HG03045 (cell line): ENCODE measurements around the gene TRANK1.
A peak's percentile ranks its signal among the peaks of the same experiment; 100 is the strongest.
"Not testable (repeated sequence)": the region's sequence is repeated elsewhere in the genome, so short reads cannot be mapped to it uniquely, and the experiment has no call there.

Source experiments
- ATAC-seq: cut with Tn5 transposase; IDR thresholded peaks from one replicate; pipeline ENCODE4 v1.9.1; 2021; ENCODE audit warnings: mild to moderate bottlenecking, moderate library complexity; ENCODE audit not compliant: unreplicated experiment

TRANK1 gene

DNA sequence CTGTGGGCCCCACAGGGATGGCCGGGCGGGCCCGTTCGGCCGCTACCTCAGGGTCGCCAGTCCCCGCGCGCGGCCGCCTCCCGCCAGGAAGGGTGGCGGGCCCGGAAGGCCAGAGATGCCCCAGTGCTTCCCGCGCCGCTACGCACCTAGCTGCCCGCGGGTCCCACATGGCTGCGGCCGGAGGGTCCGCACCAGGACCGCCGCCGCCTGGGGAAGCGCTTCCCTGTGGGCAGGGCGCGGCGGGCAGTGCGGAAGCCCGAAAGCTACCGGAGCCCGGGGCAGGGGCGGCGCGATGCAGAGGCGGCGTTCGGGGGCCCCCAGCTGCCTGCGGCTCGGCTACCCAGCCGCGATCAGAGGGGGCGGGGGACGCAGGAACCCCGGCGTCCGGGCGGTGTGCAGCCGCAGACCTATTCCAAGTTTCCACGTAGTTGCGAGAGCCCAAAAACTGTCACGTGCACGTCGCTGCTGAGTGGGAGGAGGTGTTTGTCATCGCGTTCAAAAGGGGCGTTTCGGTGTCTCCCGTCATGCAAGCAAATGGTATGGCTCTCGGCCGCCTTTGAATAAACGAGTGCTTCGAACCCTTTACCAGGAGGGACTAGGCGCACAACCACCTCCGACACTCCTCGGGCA is at the start of gene TRANK1:
TRANK1 (minus strand) TSS at position 414 of the 630 bp plus-strand sequence; CDS start at position 169, 245 bp downstream.
- ATAC-seq: peak; percentile 75

DNA sequence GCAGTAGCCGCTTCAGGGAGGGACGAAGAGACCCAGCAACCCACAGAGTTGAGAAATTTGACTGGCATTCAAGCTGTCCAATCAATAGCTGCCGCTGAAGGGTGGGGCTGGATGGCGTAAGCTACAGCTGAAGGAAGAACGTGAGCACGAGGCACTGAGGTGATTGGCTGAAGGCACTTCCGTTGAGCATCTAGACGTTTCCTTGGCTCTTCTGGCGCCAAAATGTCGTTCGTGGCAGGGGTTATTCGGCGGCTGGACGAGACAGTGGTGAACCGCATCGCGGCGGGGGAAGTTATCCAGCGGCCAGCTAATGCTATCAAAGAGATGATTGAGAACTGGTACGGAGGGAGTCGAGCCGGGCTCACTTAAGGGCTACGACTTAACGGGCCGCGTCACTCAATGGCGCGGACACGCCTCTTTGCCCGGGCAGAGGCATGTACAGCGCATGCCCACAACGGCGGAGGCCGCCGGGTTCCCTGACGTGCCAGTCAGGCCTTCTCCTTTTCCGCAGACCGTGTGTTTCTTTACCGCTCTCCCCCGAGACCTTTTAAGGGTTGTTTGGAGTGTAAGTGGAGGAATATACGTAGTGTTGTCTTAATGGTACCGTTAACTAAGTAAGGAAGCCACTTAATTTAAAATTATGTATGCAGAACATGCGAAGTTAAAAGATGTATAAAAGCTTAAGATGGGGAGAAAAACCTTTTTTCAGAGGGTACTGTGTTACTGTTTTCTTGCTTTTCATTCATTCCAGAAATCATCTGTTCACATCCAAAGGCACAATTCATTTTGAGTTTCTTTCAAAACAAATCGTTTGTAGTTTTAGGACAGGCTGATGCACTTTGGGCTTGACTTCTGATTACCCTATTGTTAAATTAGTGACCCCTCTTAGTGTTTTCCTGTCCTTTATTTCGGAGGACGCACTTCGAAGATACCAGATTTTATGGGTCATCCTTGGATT is 48.8 kb upstream of the TRANK1 start, which contains the start of gene MLH1:
MLH1 (plus strand) TSS at position 193 of the 958 bp plus-strand sequence; CDS start at position 223, 30 bp downstream.
- ATAC-seq: peak; percentile 92

DNA sequence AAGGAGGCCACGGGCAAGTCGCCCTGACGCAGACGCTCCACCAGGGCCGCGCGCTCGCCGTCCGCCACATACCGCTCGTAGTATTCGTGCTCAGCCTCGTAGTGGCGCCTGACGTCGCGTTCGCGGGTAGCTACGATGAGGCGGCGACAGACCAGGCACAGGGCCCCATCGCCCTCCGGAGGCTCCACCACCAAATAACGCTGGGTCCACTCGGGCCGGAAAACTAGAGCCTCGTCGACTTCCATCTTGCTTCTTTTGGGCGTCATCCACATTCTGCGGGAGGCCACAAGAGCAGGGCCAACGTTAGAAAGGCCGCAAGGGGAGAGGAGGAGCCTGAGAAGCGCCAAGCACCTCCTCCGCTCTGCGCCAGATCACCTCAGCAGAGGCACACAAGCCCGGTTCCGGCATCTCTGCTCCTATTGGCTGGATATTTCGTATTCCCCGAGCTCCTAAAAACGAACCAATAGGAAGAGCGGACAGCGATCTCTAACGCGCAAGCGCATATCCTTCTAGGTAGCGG is 48.0 kb upstream of the TRANK1 start, which contains the start of gene EPM2AIP1:
EPM2AIP1 (minus strand) TSS at position 326 of the 520 bp plus-strand sequence; CDS start at position 272, 54 bp downstream.
- peak; percentile 87 for ATAC-seq

DNA sequence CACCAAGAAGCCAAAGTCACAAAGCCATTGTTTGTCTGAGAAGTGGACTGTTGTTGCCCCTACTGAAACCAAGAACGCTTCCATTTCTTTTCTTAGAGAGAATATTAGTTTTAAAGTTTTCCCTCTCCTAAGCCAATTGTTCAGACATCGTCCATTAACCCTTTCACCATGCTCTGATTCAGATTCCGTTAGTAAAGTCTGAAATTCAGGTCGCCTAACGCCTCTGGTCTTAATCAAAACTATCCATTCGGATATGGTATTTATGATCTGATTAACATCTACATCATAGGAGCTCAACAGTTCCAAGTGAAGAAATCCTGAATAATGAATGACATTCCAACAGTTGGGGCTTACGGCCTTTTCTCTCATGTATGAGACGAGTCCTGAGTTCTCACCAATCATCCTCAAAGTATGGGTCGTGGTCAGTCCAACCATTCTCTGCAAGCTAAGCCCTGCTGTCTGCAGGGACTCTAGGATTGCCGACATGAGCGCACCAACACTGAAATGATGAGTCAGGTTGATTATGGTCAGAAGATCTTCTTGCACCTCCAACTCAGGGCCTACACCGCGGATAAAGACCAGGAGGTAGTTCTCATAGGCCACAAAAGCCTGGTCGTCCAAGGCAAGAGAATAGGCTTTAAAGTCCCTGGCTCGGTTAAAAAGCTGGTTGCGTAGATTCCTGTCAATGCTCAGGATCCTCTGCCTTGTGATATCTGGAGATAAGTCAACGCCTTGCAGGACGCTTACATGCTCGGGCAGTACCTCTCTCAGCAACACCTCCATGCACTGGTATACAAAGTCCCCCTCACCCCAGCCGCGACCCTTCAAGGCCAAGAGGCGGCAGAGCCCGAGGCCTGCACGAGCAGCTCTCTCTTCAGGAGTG is 47.3 kb upstream of the TRANK1 start:
- ATAC-seq: no peak

DNA sequence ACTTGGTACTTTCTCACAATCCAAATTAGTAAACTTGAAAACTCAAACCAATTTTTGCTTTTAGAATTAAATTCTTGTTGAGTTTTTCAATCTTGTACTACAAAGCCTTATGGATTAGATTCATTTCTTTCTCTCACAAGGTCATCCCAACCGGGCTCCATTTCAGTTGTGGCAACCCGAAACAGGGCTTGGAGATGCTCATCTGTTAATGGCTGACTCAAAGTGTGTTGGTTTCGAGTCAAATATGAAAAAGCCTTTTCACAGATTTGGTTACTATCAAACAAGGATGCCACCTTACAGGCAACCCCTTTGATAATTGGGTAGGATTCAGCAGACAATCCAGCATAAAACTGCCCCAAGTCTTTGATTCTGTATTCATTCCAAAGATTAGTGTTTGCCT is 46.3 kb upstream of the TRANK1 start:
- ATAC-seq: no peak

DNA sequence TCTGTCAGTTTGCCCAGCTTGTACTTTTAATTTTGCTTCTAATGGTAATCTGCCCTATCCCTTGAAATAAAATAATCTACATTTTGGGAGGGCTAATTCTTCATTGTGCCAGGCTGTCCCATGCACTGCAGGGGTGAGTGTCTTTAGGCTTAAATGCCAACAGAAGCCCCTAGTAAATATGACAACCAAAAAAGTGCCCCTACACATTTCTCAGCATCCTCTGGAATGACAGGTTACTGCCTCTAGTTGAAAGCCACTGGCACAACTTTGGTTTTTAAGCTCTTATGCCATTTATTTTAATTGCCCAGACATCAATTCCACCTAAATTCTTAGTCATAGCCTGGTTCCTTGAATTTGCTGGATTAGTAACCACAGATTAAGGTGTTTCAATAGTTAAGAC is 44.7 kb upstream of the TRANK1 start:
- ATAC-seq: no peak

DNA sequence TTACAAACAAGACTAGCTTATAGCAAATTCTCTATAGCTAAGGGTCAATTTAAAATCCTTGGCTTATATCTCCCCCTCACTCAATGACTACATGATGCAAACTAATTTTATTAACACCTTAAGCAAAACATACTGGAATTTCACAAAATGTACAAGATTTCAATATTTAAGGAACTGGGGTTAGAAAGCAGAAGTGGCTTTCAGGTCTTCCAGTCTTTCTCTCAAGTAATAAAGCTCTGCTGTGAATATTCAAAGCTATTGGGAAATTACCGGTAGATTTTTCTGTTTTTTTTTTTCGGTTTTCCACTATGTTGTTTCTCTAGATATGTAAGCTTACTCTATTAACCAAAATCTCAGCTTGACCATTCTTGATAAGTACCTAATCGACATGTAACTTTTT is 44.2 kb upstream of the TRANK1 start:
- no peak for ATAC-seq

DNA sequence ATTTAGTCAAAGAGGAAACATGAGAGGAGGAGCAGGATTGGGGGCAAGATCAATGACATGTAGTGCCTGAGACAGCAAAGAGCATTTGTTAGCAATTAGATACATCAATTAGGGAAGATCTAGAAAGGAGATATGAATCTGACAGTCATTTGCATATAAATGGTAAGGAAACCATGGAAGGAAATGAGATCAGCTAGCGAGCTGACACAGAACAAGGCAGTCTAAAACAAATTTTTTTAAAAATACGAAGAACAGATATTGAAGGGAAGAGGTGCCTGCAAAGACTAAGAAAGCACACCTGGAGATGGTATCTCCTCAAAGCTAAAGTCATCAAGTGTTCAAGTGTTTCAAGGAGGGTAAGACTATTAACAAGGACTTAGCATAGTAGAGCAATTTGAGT is 43.5 kb upstream of the TRANK1 start:
- no peak for ATAC-seq

DNA sequence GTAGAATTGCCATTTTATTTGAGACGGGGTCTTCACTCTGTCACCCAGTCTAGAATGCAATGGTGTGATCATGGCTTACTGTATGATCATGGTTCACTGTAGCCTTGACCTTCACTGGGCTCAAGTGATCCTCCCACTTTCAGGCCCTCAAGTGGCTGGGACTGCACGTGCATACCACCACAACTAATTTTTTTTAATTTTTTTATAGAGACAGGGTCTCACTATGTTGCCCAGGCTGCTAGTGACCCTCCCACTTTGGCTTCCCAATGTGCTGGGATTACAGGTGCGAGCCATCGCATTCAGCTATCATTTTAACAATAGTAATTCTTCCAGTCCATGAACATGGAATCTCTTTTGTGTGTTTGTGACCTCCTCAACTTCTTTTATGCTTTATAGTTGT is 36.2 kb upstream of the TRANK1 start:
- ATAC-seq: no peak

DNA sequence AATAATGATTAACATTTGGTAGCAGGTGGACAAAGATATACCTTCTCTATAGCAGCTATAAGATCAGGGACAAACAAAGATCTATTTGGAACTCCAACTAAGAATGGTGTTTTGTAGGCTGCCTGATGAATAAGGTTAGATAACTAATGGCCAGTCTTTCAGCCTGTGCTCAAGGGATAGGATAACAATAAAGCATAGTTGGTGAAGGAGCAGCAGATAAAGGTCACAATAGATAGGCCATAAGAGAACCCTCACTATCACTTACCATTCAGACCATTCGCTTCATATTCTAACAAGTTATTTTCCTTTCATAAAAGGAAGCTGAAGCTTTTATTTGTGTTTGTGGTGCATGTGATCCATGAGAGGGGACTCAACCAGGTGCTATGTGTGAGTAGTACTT is 28.3 kb upstream of the TRANK1 start:
- no peak for ATAC-seq

DNA sequence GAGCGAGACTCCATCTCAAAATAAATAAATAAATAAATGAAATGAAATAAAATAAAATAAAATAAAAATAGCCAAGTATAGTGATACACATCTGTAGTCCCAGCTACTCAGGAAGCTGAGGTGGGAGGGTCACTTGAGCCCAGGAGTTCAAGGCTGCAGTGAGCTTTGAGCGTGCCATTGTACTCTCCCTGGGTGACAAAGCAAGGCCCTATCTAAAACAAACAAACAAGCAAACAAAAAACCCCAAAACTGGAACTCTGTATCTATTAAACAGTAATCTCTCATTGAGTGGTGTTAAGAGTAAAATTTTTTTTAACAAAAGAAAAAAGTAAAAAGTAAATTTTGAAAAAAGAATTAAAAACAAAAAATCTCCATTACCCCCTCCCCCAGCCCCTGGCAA is 27.3 kb upstream of the TRANK1 start:
- no peak for ATAC-seq

DNA sequence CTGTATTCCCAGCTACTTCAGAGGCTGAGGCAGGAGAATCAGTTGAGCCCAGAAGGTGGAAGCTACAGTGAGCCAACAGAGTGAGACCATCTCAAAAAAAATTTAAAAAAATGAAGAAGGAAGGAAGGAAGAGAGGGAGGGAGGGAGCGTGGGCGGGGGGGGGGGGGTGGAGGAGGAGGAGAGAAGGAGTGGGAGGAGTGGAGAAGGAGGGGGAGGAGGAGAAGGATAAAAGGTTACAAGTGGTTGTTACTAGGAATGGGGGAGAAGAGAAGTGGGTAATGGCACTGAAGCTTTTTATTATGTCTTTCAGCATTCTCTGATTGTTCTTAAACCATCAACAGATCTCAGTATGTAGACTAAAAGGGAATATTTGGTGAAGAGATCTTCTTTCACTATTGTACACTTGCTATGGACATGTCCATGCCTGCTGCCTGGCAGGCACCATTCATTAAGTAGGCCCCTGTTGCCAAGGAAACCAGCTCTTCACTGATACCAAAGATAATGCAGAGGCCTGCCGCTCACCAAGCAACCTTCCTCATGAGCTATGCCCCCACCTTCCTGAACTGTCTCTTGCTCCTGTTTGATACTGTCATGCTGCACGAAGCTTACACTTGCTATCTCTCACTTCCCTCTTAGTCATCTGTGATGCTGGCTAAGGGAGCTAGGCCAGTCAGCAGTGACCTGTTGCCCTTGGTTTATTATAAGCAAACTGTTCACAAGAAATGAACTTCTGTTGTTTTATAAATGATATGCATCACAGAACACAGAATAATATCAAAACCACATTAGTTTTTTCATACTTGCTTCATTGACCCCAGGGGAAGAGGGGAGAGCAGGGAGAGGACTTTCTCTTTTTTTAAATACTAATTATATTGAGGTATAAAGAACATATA is 24.9 kb upstream of the TRANK1 start:
- ATAC-seq: peak; percentile 97

DNA sequence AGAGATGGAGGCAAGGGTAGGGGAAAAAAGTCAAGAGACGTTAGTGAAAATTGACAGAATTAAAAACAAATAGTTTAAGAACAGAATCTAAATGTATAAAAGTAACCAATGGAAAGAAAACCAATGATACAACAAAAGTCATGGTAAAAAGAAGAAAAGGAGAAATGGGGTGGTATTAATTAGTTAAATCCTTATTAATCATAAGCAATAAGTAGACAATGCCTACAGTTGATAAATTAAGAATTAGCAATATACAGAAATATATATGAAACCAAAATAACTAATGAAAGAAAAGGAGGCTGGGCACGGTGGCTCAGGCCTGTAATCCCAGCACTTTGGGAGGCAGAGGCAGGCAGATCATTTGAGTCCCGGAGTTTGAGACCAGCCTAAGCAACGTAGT is 24.2 kb upstream of the TRANK1 start:
- ATAC-seq: no peak

DNA sequence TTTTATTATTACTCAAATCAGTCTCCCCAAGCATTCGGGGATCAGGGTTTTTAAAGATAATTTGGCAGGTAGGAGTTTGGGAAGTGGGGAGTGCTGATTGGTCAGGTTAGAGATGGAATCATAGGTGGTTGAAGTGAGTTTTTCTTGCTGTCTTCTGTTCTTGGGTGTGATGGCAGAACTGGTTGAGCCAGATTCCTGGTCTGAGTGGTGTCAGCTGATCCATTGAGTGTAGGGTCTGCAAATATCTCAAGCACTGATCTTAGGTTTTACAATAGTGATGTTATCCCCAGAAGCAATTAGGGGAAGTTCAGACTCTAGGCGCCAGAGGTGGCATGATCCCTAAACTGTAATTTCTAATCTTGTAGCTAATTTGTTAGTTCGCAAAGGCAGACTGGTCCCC is 20.6 kb upstream of the TRANK1 start:
- no peak for ATAC-seq

DNA sequence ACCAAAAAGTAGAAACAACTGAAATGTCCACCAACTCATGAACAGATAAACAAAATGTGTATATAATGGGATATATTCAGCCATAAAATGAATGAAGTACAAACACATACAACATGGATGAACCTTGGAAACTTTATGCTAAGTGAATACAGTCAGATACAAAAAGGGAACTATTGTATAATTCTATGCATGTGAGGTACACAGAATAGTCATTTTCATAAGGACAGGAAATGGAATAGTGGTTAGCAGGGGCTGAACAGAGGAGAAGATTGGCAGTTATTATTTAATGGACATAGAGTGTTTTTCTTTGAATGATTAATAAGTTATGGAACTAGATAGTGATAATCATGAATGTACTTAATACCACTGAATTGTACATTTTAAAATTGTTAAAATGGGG is 20.0 kb upstream of the TRANK1 start:
- ATAC-seq: no peak

DNA sequence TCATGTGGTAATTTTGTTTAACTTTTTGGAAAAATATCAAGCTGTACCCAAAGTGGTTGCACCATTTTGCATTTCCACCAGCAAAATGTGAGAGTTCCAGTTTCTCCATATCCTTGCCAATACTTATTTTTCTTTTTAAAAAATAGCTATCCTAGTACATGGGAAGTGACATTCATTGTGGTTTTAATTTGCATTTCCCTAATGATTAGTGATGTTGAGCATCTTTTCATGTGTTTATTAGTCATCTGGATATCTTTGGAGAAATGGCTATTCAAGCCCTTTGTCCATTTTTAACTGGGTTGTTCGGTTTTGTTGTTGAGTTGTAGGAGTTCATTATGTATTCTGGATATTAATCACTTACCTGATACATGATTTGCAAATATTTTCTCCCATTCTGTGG is 19.5 kb upstream of the TRANK1 start:
- ATAC-seq: no peak

DNA sequence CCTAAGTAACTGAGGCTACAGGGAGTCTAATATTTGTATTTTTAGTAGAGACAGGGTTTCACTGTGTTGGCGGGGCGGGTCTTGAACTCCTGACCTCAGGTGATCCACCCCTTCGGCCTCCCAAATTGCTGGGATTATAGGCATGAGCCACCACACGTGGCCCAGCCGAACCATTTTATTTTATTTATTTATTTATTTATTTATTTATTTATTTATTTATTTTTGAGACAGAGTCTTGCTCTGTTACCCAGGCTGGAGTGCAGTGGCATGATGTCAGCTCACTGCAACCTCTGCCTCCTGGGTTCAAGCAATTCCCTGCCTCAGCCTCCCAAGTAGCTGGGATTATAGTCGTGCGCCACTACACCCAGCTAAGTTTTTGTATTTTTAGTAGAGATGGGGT is 18.2 kb upstream of the TRANK1 start:
- ATAC-seq: not testable (repeated sequence)

DNA sequence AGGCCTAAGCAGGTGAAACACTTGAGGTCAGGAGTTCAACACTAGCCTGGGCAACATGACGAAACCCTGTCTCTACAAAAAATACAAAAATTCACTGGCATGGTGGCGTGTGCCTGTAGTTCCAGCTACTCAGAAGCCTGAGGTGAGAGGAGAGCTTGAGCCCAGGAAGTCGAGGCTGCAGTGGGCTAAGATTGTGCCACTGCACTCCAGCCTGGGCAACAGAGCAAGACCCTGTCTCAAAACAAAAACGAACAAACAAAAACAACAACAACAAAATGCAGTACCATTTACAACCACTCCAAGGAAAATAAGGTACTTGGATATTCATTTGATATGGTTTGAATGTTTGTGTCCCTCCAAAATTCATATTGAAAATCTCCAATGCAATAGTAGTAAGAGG is 15.6 kb upstream of the TRANK1 start:
- no peak for ATAC-seq

DNA sequence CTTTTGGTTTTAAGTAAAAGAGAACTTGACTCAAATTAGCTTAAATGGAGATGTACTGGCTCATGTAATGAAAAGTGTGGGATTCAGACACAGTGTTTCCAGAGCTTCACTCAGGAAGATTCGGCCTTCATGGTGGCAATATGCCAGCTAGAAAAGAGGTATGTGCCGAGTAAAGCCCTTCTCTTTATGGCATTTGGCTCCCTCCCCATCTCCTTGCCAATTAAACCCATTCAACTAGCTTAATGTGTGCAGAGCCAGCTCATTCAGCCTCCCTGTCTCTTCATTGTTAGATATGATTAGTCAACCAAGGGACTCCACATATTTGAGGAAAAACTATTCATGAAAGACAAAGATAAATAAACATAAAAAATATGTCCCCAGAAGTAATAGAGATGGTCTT is 15.0 kb upstream of the TRANK1 start:
- ATAC-seq: no peak
